ENCODE data around the gene IL17F.
"Not testable (repeated sequence)": the region's sequence is repeated elsewhere in the genome, so short reads cannot be mapped to it uniquely, and the experiment has no call there.

Gene IL17F

GRCh38 chr6:52243282-52243893, 912 bp downstream of the IL17F start:
- DNase-seq = no peak

GRCh38 chr6:52241819-52242218, 2.5 kb downstream of the IL17F start:
- DNase-seq = no peak

- no peak for DNase-seq
Observed at GRCh38 chr6:52233975-52234823, 10.1 kb downstream of the IL17F start.

GRCh38 chr6:52233005-52233404, 11.3 kb downstream of the IL17F start:
- DNase-seq = no peak

- no peak for DNase-seq
Observed at GRCh38 chr6:52231406-52232127, 12.7 kb downstream of the IL17F start.

GRCh38 chr6:52230685-52231084, 13.6 kb downstream of the IL17F start:
- no peak for DNase-seq

GRCh38 chr6:52227495-52227894, 16.8 kb downstream of the IL17F start:
- no peak for DNase-seq

- no peak for DNase-seq
Observed at GRCh38 chr6:52221302-52221701, 23.0 kb downstream of the IL17F start.

- no peak for DNase-seq
Observed at GRCh38 chr6:52217761-52218160, 26.5 kb downstream of the IL17F start.

GRCh38 chr6:52216932-52217575, 27.2 kb downstream of the IL17F start:
- no peak for DNase-seq

GRCh38 chr6:52215787-52216186, 28.5 kb downstream of the IL17F start:
- no peak for DNase-seq

- DNase-seq = no peak
Observed at GRCh38 chr6:52213127-52213526, 31.2 kb downstream of the IL17F start.

GRCh38 chr6:52210227-52210626, 34.1 kb downstream of the IL17F start:
- no peak for DNase-seq

- no peak for DNase-seq
Observed at GRCh38 chr6:52209770-52210169, 34.5 kb downstream of the IL17F start.

- no peak for DNase-seq
Observed at GRCh38 chr6:52208612-52209011, 35.7 kb downstream of the IL17F start.

- DNase-seq = no peak
Observed at GRCh38 chr6:52207066-52207465, 37.2 kb downstream of the IL17F start.

GRCh38 chr6:52201493-52201892, 42.8 kb downstream of the IL17F start:
- no peak for DNase-seq

- no peak for DNase-seq
Observed at GRCh38 chr6:52201046-52201445, 43.3 kb downstream of the IL17F start.

- not testable (repeated sequence) for DNase-seq
Observed at GRCh38 chr6:52200088-52200487, 44.2 kb downstream of the IL17F start.

GRCh38 chr6:52195886-52196285, 48.4 kb downstream of the IL17F start:
- DNase-seq = no peak

- no peak for DNase-seq
Observed at GRCh38 chr6:52191824-52192223, 52.5 kb downstream of the IL17F start.

- DNase-seq = no peak
Observed at GRCh38 chr6:52190409-52190808, 53.9 kb downstream of the IL17F start.

GRCh38 chr6:52189974-52190373, 54.3 kb downstream of the IL17F start:
- DNase-seq = no peak

Measured in suppressor macrophage treated with lipopolysaccharide for 4 hours (primary cell).